H1 (cell line): Measurements from ENCODE around the gene NSL1.

Experiments
- POLR2AphosphoS5 ChIP-seq: IDR thresholded peaks from 2 replicates; pipeline ENCODE4 v1.6.1; 2011; ENCODE audit warnings: low read depth, low read length
- YY1 ChIP-seq: IDR thresholded peaks from 2 replicates; pipeline ENCODE4 v1.6.1; 2011; ENCODE audit warnings: low read depth, mild to moderate bottlenecking, low read length

DNA sequence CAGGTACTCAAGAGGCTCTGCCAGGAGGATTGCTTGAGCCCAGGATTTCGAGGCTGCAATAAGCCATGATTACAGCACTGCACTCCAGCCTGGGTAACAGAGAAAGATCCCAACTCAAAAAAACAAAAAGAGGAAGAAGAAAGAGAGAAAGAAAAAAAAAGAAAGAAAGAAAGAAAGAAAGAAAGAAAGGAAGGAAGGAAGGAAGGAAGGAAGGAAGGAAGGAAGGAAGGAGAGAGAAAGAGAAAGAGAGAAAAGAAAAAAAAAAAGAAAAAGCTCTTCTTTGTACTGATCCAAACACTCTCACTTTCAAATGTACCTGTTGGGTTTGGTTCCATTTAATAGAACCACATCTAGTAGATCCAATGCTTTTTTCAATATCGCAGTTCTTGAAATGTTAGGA, 103.8 kb downstream of the NSL1 start:
- no peak for TF ChIP-seq POLR2AphosphoS5
- no peak for TF ChIP-seq YY1
